Bone marrow (tissue), 2 donors: Measurements from ENCODE around the gene ZEB2.

ENCODE experiments used
- DNase-seq, 2 donors: peaks; one replicate each; lab custom pipeline; 2025; lab: John Stamatoyannopoulos, UW

ZEB2 gene

GRCh38 chr2:144528108-144528507 is 8.2 kb upstream of the ZEB2 start:
- no peak for DNase-seq

GRCh38 chr2:144526831-144527230 is 6.9 kb upstream of the ZEB2 start:
- no peak for DNase-seq

GRCh38 chr2:144524118-144525009 is 4.4 kb upstream of the ZEB2 start:
- peak; percentile 47 to 77 for DNase-seq

GRCh38 chr2:144523596-144524117 is 3.7 kb upstream of the ZEB2 start:
- DNase-seq = no peak

GRCh38 chr2:144522897-144523595 is 3.1 kb upstream of the ZEB2 start:
- peak in 1 of 2 donors; percentile 41 for DNase-seq

- DNase-seq = peak in 1 of 2 donors; percentile 20
These were observed 2.4 kb upstream of the ZEB2 start for GRCh38 chr2:144522176-144522896.

GRCh38 chr2:144521686-144522085 is 1.8 kb upstream of the ZEB2 start:
- DNase-seq = no peak

- no peak for DNase-seq
These were observed 1.0 kb upstream of the ZEB2 start for GRCh38 chr2:144520756-144521487.

GRCh38 chr2:144519597-144519933 is 354 bp downstream of the ZEB2 start:
- DNase-seq = no peak

- no peak for DNase-seq
These were observed 947 bp downstream of the ZEB2 start for GRCh38 chr2:144518748-144519596.

GRCh38 chr2:144517866-144518747 is 1.8 kb downstream of the ZEB2 start:
- no peak for DNase-seq

GRCh38 chr2:144516981-144517865 is 2.7 kb downstream of the ZEB2 start:
- peak; percentile 76 to 87 for DNase-seq

- no peak for DNase-seq
These were observed 3.4 kb downstream of the ZEB2 start for GRCh38 chr2:144516411-144516980.

GRCh38 chr2:144515696-144516410 is 4.1 kb downstream of the ZEB2 start:
- DNase-seq = peak; percentile 48 to 71

- no peak for DNase-seq
These were observed 4.7 kb downstream of the ZEB2 start for GRCh38 chr2:144515099-144515695.

GRCh38 chr2:144514616-144515091 is 5.3 kb downstream of the ZEB2 start:
- no peak for DNase-seq
